ENCODE results near the gene CD151. TPM values are rescaled to one million over a fixed set of nuclear protein-coding genes. Genes with fewer than 3 reads are reported as not detected.

CD151 gene
- total RNA-seq, 1 experiment from 2014 or later: 296 TPM

DNA sequence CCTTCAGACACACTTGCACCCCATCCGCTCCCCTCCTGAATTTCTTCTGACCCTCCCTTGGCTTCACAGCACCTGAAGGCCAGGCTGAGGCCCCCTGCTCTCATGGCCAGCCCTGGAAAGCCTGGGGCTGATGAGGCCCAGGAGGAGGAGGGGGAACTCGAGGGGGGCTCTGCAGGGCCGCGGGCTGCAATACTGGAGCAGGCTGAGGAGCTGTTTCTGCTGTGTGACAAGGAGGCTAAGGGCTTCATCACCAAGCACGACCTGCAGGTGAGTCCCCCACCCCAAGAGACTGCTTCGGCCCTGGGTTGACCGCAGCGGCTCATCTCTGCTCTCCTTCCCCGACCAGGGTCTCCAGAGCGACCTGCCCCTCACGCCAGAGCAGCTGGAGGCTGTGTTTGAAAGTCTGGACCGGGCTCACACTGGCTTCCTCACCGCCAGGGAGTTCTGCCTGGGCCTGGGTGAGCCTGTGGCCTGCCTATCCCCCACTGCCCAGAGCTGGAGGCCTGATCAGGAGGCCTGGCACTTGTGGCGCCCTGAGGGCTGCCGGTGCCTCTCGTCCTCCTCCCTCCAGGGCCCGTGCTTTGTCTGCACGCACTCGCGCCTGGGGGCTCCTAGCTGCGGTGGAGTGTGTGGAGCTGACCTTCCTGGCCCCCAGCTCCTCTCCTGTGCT, 4.1 kb upstream of the CD151 start:
- no peaks in the 10 kb centered on the region for H4K20me1 ChIP-seq (ENCODE audit: insufficient read depth)
- peaks cover 29 to 50% of the 10 kb centered on the region in 2 experiments for H3K4me1 ChIP-seq (ENCODE audit: control insufficient read depth in 1 of 2, insufficient read depth in 2 of 2, low read length in 2 of 2)
- peak overlapping the region; percentile 89; the same call in 1 of the 2 replicates for H3K27ac ChIP-seq (ENCODE audit: low read depth, low read length)
- H3K27me3 ChIP-seq (ENCODE audit: insufficient read depth, low read length): no peaks in the 10 kb centered on the region
- no peaks in the 10 kb centered on the region for H3K36me3 ChIP-seq (ENCODE audit: control insufficient read depth in 1 of 2, insufficient read depth in 2 of 2, low read length in 2 of 2)
- ChIA-PET CTCF (no interaction called here), RAD21 (ENCODE audit: low non-redundant PET in 1 of 2, low total read pairs in 2 of 2, uncharacterized antibody in 2 of 2, unreplicated experiment in 2 of 2) (no interaction called here), POLR2A (interaction anchor here (1.4 to 2.3 kb wide), 2 partner anchors 9 to 20 kb away, joined by 6 to 16 read pairs; partner anchors contain the start of genes PNPLA2 and RPLP2)
- BruUV-seq (replicated peaks): no TSS peak
- H3K79me2 ChIP-seq (ENCODE audit: insufficient read depth, low read length): peaks cover 15% of the 10 kb centered on the region
- no peak for DNase-seq (ENCODE audit: low read depth, low spot score)
- no peak overlapping the region for H3K4me2 ChIP-seq (ENCODE audit: low read length)
- no peak overlapping the region for H2AFZ ChIP-seq (ENCODE audit: low read depth, low read length, poor library complexity, severe bottlenecking)
- TF ChIP-seq, protein P1, sequence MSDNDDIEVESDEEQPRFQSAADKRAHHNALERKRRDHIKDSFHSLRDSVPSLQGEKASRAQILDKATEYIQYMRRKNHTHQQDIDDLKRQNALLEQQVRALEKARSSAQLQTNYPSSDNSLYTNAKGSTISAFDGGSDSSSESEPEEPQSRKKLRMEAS (IDR thresholded peaks at IDR 0.05): no peak
- no peaks in the 10 kb centered on the region for H3K9me2 ChIP-seq (ENCODE audit: insufficient read depth)
- no peak overlapping the region for H3K9ac ChIP-seq (ENCODE audit: low read length)
- no peak for ATAC-seq
- intact Hi-C loops (cut with micrococcal nuclease): no loop called here
- no peak overlapping the region for H3K4me3 ChIP-seq (replicated peaks in 1 of 2; ENCODE audit: low read depth in 1 of 2, low read length in 2 of 2)
- no peaks in the 10 kb centered on the region for H3K9me3 ChIP-seq (ENCODE audit: control insufficient read depth in 1 of 2, insufficient read depth in 1 of 2, low read depth in 1 of 2, low read length in 2 of 2)

DNA sequence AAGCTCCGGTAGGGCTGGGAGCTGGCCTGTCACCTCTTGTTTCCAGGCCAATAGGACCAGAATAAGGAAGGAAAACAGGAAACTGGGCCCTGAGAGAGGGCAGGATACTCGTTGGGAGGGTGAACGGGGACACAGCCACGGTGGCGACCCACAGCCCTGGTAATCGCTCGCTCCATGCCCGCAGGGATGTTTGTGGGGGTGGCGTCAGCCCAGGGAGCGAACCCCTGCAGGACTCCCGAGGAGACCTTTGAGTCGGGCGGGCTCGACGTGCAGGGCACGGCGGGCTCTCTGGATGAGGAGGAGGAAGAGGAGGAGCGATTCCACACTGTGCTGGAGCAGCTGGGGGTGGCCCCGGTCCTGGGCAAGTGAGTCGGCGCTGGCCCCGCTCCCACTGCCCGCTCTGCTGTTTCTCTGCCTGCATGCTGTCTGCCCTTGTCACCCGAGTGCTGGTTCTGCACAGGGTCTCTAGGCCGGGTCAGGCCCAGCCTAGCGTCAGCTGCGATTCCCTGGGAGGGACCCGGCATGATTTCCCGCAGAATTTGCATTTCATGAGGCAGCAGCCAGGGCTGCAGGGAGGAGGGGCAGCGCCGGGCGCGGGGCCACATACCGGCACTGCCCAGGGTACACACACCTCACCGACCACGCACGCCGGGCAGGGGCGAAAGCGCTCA, 3.4 kb upstream of the CD151 start:
- Histone ChIP-seq H4K20me1 (ENCODE audit: insufficient read depth) (peaks cover 2% of the 10 kb centered on the region; the same call in 1 of the 2 replicates), H3K27ac (ENCODE audit: low read depth, low read length) (peak overlapping the region; percentile 22; the same call in 1 of the 2 replicates), H3K79me2 (ENCODE audit: insufficient read depth, low read length) (peaks cover 22% of the 10 kb centered on the region), H3K4me3 (replicated peaks in 1 of 2; ENCODE audit: low read depth in 1 of 2, low read length in 2 of 2) (no peak overlapping the region), H3K9me3 (ENCODE audit: control insufficient read depth in 1 of 2, insufficient read depth in 1 of 2, low read depth in 1 of 2, low read length in 2 of 2) (no peaks in the 10 kb centered on the region), H3K4me2 (ENCODE audit: low read length) (no peak overlapping the region), H3K4me1 (ENCODE audit: control insufficient read depth in 1 of 2, insufficient read depth in 2 of 2, low read length in 2 of 2) (peaks cover 34 to 57% of the 10 kb centered on the region in 2 experiments), H3K9ac (ENCODE audit: low read length) (no peak overlapping the region), H3K36me3 (ENCODE audit: control insufficient read depth in 1 of 2, insufficient read depth in 2 of 2, low read length in 2 of 2) (no peaks in the 10 kb centered on the region), H3K9me2 (ENCODE audit: insufficient read depth) (no peaks in the 10 kb centered on the region), H3K27me3 (ENCODE audit: insufficient read depth, low read length) (no peaks in the 10 kb centered on the region), H2AFZ (ENCODE audit: low read depth, low read length, poor library complexity, severe bottlenecking) (no peak overlapping the region)
- intact Hi-C loops (cut with micrococcal nuclease): no loop called here
- CTCF ChIA-PET: no interaction called here
- DNase-seq (ENCODE audit: low read depth, low spot score): no peak
- RAD21 ChIA-PET (ENCODE audit: low non-redundant PET in 1 of 2, low total read pairs in 2 of 2, uncharacterized antibody in 2 of 2, unreplicated experiment in 2 of 2): no interaction called here
- ATAC-seq: no peak
- no peak for TF ChIP-seq TCF7L2 (IDR thresholded peaks at IDR 0.05; ENCODE audit: borderline replicate concordance, extremely low read depth, insufficient read depth, insufficient read length)
- POLR2A ChIA-PET: interaction anchor here (2.3 kb wide), 1 partner anchor 10 kb away, joined by 16 read pairs; the partner anchor contains the start of gene PNPLA2
- no TSS peak for BruUV-seq (replicated peaks)
